ENCODE data around the gene HOXC10.

The HOXC10 gene

GRCh38 chr12:53950789-53951576 is 34.0 kb upstream of the HOXC10 start:
- in situ Hi-C loops (cut with MboI; ENCODE audit: low sequenced_read_pairs), result no loop called here

GRCh38 chr12:53951577-53952334 is 33.2 kb upstream of the HOXC10 start:
- in situ Hi-C loops (cut with MboI; ENCODE audit: low sequenced_read_pairs), result no loop called here

- in situ Hi-C loops (cut with MboI; ENCODE audit: low sequenced_read_pairs), result no loop called here
Observed at GRCh38 chr12:53952335-53952694, 32.6 kb upstream of the HOXC10 start.

- in situ Hi-C loops (cut with MboI; ENCODE audit: low sequenced_read_pairs), result no loop called here
Observed at GRCh38 chr12:53952871-53953734, 31.8 kb upstream of the HOXC10 start.

- in situ Hi-C loops (cut with MboI; ENCODE audit: low sequenced_read_pairs), result no loop called here
Observed at GRCh38 chr12:53953831-53954693, 30.9 kb upstream of the HOXC10 start.

GRCh38 chr12:53954694-53955035 is 30.3 kb upstream of the HOXC10 start, which contains the start of gene HOXC12:
TSS of gene HOXC12 (plus strand) at chr12:53954903. CDS start at chr12:53954930, 27 bp downstream.
- in situ Hi-C loops (cut with MboI; ENCODE audit: low sequenced_read_pairs), result no loop called here

- in situ Hi-C loops (cut with MboI; ENCODE audit: low sequenced_read_pairs), result no loop called here
Observed at GRCh38 chr12:53955036-53955775, 29.7 kb upstream of the HOXC10 start.

- in situ Hi-C loops (cut with MboI; ENCODE audit: low sequenced_read_pairs), result no loop called here
Observed at GRCh38 chr12:53955776-53956250, 29.1 kb upstream of the HOXC10 start.

GRCh38 chr12:53956251-53956887 is 28.6 kb upstream of the HOXC10 start:
- in situ Hi-C loops (cut with MboI; ENCODE audit: low sequenced_read_pairs), result no loop called here

GRCh38 chr12:53956914-53957536 is 27.9 kb upstream of the HOXC10 start:
- in situ Hi-C loops (cut with MboI; ENCODE audit: low sequenced_read_pairs), result no loop called here

- in situ Hi-C loops (cut with MboI; ENCODE audit: low sequenced_read_pairs), result no loop called here
Observed at GRCh38 chr12:53958128-53958527, 26.8 kb upstream of the HOXC10 start.

- in situ Hi-C loops (cut with MboI; ENCODE audit: low sequenced_read_pairs), result no loop called here
Observed at GRCh38 chr12:53959314-53959713, 25.6 kb upstream of the HOXC10 start.

GRCh38 chr12:53960187-53961024 is 24.5 kb upstream of the HOXC10 start:
- in situ Hi-C loops (cut with MboI; ENCODE audit: low sequenced_read_pairs), result no loop called here

GRCh38 chr12:53961025-53961761 is 23.8 kb upstream of the HOXC10 start:
- in situ Hi-C loops (cut with MboI; ENCODE audit: low sequenced_read_pairs), result no loop called here

GRCh38 chr12:53963005-53963404 is 21.9 kb upstream of the HOXC10 start:
- in situ Hi-C loops (cut with MboI; ENCODE audit: low sequenced_read_pairs), result no loop called here

- in situ Hi-C loops (cut with MboI; ENCODE audit: low sequenced_read_pairs), result no loop called here
Observed at GRCh38 chr12:53963434-53964314, 21.3 kb upstream of the HOXC10 start.
